Sigmoid colon (tissue), 7 donors: ENCODE data around the gene MYH9. TPM values are rescaled to one million over a fixed set of nuclear protein-coding genes. Genes with fewer than 3 reads are reported as not detected.
"Not testable (repeated sequence)": the region's sequence is repeated elsewhere in the genome, so short reads cannot be mapped to it uniquely, and the experiment has no call there.

ENCODE experiments used
- DNase-seq: peaks from one replicate; pipeline ENCODE4 v3.0.0-alpha.2; 2019
- H3K27ac ChIP-seq, 4 donors: fragments of 200-600 bp; sonication (generic); one replicate each; pipeline ENCODE4 v1.5.1; 2016 to 2019; ENCODE audit warnings: mild to moderate bottlenecking in 1 of 4
- H3K27me3 ChIP-seq, 3 donors: fragments of 200-600 bp; sonication (generic); one replicate each; pipeline ENCODE4 v1.5.1; 2019; ENCODE audit warnings: mild to moderate bottlenecking in 1 of 3
- H3K36me3 ChIP-seq, 4 donors: fragments of 200-600 bp; sonication (generic); one replicate each; pipeline ENCODE4 v1.5.1; 2016 to 2019
- H3K4me1 ChIP-seq, 4 donors: fragments of 200-600 bp; sonication (generic); one replicate each; pipeline ENCODE4 v1.5.1; 2017 to 2019
- H3K4me3 ChIP-seq, 4 donors: fragments of 200-600 bp; sonication (generic); one replicate each; pipeline ENCODE4 v1.5.1; 2017 to 2019; ENCODE audit warnings: mild to moderate bottlenecking in 2 of 4, moderate library complexity in 1 of 4
- H3K9me3 ChIP-seq, 4 donors: fragments of 200-600 bp in 3 of 4; sonication (generic) in 3 of 4; one replicate each; pipeline versions ENCODE4 v1.5.1 to v1.6.1; 2013 to 2019
- CTCF ChIP-seq, 4 experiments: fragments of 450-650 bp in 3 of 4; fragments of 200-600 bp in 1 of 4; IDR thresholded peaks; one replicate each; pipeline ENCODE4 v1.5.1; 2016 to 2019; ENCODE audit warnings: antibody characterized with exemption in 4 of 4, mild to moderate bottlenecking in 3 of 4, moderate library complexity in 2 of 4
- EP300 ChIP-seq, 4 donors: sonication (generic); formaldehyde crosslinking; IDR thresholded peaks; one replicate each; pipeline ENCODE4 v1.6.1; 2017; ENCODE audit warnings: antibody characterized with exemption in 4 of 4
- POLR2A ChIP-seq, 2 donors: fragments of 450-650 bp; IDR thresholded peaks; one replicate each; pipeline ENCODE4 v1.6.1; 2016; ENCODE audit warnings: antibody characterized with exemption in 2 of 2, mild to moderate bottlenecking in 2 of 2, moderate library complexity in 2 of 2
- POLR2AphosphoS5 ChIP-seq, 4 donors: sonication (generic); formaldehyde crosslinking; IDR thresholded peaks; one replicate each; pipeline ENCODE4 v1.6.1; 2017; ENCODE audit warnings: antibody characterized with exemption in 4 of 4
- WGBS, 2 donors: extraction: QIAGEN DNeasy Blood & Tissue Kit; methylation state at CpG; one replicate each; pipeline ENCODE4 v1.1.7; 2013; 5-methylcytosine and 5-hydroxymethylcytosine counted together
- intact Hi-C: fragments of 100-400 bp; cut with DNase I; formaldehyde crosslinking; loops from one replicate; pipeline ENCODE4 v1.15.1; 2023
- polyA plus RNA-seq, 3 donors: library from polyadenylated mRNA; stranded (reverse); fragments of 200-250 nt; gene quantifications; one replicate each; pipeline ENCODE4 v1.2.3, GENCODE V29; 2013
- total RNA-seq, 4 donors: library from RNA; depleted of rRNA; stranded (reverse); fragments of >200 nt; gene quantifications; one replicate each; pipeline ENCODE4 v1.1.0, GENCODE V29; 2016
- donor health status: healthy with polysubstance abuse.
- donor health status: Bipolar disorder and iron deficiency.
- donor health status: healthy.

MYH9 gene
- total and polyA plus RNA-seq, 7 donors: 63.7 to 307 (median 182) TPM

- Histone ChIP-seq H3K27ac (peak overlapping the region in 1 of 4 donors; percentile 29), H3K27me3 (no peaks in the 10 kb centered on the region), H3K4me3 (no peak overlapping the region), H3K4me1 (peaks cover 0 to 4% (median 0%) of the 10 kb centered on the region in 4 donors), H3K36me3 (peaks cover 0 to 13% (median 0%) of the 10 kb centered on the region in 4 donors), H3K9me3 (no peaks in the 10 kb centered on the region)
- TF ChIP-seq POLR2AphosphoS5 (IDR thresholded peaks at IDR 0.05) (no peak), EP300 (IDR thresholded peaks at IDR 0.05) (no peak), POLR2A (IDR thresholded peaks at IDR 0.05) (no peak), CTCF (IDR thresholded peaks at IDR 0.05) (no peak)
- WGBS, 2 donors: 84 to 88% methylated on average over 13 of the region's 13 CpGs
- intact Hi-C loops: no loop called here
- no peak for DNase-seq
Observed at GRCh38 chr22:36397131-36398093, 9.6 kb upstream of the MYH9 start.

GRCh38 chr22:36395915-36396314 lies 8.1 kb upstream of the MYH9 start:
- intact Hi-C loops: loop anchor here (2.0 kb wide), 1 partner anchor 49 kb away; no protein-coding TSS in a partner anchor
- Histone ChIP-seq H3K4me3 (no peak overlapping the region), H3K27ac (no peak overlapping the region), H3K4me1 (peaks cover 0 to 4% (median 0%) of the 10 kb centered on the region in 4 donors), H3K9me3 (no peaks in the 10 kb centered on the region), H3K36me3 (peaks cover 0 to 13% (median 0%) of the 10 kb centered on the region in 4 donors), H3K27me3 (no peaks in the 10 kb centered on the region)
- WGBS, 2 donors: 74 to 81% methylated on average over 2 of the region's 2 CpGs
- TF ChIP-seq POLR2AphosphoS5 (IDR thresholded peaks at IDR 0.05): no peak
- TF ChIP-seq EP300 (IDR thresholded peaks at IDR 0.05): no peak
- TF ChIP-seq CTCF (IDR thresholded peaks at IDR 0.05): no peak
- no peak for TF ChIP-seq POLR2A (IDR thresholded peaks at IDR 0.05)
- DNase-seq: no peak

- H3K4me1 ChIP-seq: peaks cover 0 to 4% (median 0%) of the 10 kb centered on the region in 4 donors
- no peaks in the 10 kb centered on the region for H3K9me3 ChIP-seq
- no peak overlapping the region for H3K27ac ChIP-seq
- H3K27me3 ChIP-seq: no peaks in the 10 kb centered on the region
- TF ChIP-seq CTCF (IDR thresholded peaks at IDR 0.05): no peak
- TF ChIP-seq POLR2AphosphoS5 (IDR thresholded peaks at IDR 0.05): no peak
- TF ChIP-seq POLR2A (IDR thresholded peaks at IDR 0.05): no peak
- no peak for TF ChIP-seq EP300 (IDR thresholded peaks at IDR 0.05)
- H3K4me3 ChIP-seq: no peak overlapping the region
- peaks cover 0 to 13% (median 0%) of the 10 kb centered on the region in 4 donors for H3K36me3 ChIP-seq
- intact Hi-C loops: loop anchor here (2.0 kb wide), 1 partner anchor 50 kb away; no protein-coding TSS in a partner anchor
- DNase-seq: no peak
- WGBS, 2 donors: 37 to 74% methylated on average over 12 of the region's 12 CpGs
Observed at GRCh38 chr22:36395055-36395849, 7.5 kb upstream of the MYH9 start.

GRCh38 chr22:36391638-36392037 lies 3.9 kb upstream of the MYH9 start:
- no peaks in the 10 kb centered on the region for H3K27me3 ChIP-seq
- intact Hi-C loops: no loop called here
- TF ChIP-seq EP300 (IDR thresholded peaks at IDR 0.05): no peak
- TF ChIP-seq POLR2A (IDR thresholded peaks at IDR 0.05): no peak
- TF ChIP-seq POLR2AphosphoS5 (IDR thresholded peaks at IDR 0.05): no peak
- TF ChIP-seq CTCF (IDR thresholded peaks at IDR 0.05): no peak
- no peak overlapping the region for H3K4me3 ChIP-seq
- H3K36me3 ChIP-seq: no peaks in the 10 kb centered on the region
- 48 to 82% methylated on average over 3 of the region's 3 CpGs for WGBS, 2 donors
- no peak for DNase-seq
- peaks cover 0 to 13% (median 4%) of the 10 kb centered on the region in 4 donors for H3K4me1 ChIP-seq
- H3K9me3 ChIP-seq: no peaks in the 10 kb centered on the region
- peak overlapping the region in 2 of 4 donors; percentile 27 to 44 for H3K27ac ChIP-seq

GRCh38 chr22:36389122-36389521 lies 1.4 kb upstream of the MYH9 start:
- WGBS, 2 donors: 80 to 94% methylated on average over 14 of the region's 14 CpGs
- H3K36me3 ChIP-seq, DNase-seq, intact Hi-C loops, H3K27me3 ChIP-seq, H3K9me3 ChIP-seq: not testable (repeated sequence)
- Histone ChIP-seq H3K27ac (peak overlapping the region; percentile 84 to 100 (median 90)), H3K4me3 (peak overlapping the region; percentile 38 to 95 (median 45)), H3K4me1 (peaks cover 0 to 26% (median 14%) of the 10 kb centered on the region in 4 donors)
